ENCODE results near the gene OR6M1.

OR6M1 gene

DNA sequence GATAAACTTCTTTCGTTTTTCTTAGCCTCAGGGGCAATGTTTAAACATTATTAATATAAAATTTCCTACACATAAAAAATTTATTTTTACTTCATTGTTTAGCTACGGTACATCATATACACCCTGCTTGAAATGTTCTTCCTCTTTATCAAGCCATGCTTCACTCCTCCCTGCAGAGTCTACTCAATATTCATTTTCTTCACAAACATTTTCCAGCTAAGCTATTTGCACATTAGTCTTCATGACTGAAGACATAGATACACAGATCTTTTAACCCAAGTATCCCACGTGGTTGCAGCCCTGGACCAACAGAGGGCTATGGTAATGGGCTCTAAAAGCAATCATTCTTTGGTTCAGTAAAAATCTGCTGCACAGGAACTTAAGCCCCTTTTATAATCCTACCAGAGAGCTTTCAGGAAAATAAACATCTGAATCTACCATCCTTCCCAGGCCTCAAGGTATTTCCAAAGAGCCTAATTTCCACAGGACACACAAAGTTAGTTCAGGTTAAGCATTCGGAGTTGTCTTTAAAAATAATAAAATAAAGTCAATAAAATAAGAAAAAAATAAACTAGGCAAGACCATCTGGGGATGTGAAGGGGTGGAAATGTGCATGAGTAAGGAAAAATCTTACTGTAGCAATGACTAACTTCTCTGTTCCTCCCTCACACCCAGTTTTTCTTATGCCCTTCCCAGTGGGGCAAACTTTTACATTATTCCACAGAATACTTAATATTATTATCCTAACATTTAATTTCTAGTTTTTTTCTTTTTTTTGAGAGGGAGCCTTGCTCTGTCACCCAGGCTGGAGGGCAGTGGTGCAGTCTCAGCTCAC, 30.2 kb downstream of the OR6M1 start:
- DNase-seq (ENCODE audit: low read depth, low spot score) = no peak

DNA sequence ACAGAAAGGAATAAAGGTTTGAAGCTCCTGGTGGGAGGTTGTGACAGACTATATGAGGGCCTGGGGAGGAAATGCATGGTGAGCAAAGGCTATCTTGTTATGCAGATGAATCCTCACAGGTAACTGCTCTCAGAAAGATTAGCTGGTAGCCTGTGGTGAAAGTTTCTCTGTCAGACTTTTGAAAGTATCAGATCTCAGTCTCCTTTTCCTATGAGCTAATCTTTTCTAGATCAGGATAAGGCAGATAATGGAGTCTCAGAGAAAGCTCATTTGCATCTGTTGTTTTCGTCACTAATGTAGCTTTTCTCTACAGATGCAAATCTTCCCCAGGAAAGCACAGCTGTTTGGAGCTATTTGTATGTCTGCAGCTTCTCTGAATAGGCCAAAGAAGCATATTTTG, 30.9 kb downstream of the OR6M1 start:
- DNase-seq (ENCODE audit: low read depth, low spot score) = no peak

DNA sequence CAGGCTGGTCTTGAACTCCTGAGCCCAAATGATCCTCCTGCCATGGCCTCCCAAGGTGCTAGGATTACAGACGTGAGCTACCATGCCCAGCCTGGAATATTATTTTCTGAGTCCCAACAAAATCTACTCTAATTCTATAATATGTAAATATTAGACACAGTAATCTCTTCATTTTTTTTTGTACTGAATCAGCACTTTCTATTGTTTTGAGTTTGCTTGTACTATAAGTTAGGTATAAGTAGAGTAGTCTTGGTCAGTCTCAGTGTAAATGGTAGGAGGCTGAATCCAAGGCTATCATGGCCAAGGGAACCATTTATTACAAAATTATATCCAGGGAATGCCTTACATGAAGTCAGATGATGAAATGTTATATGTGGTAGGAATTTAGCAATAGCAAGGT, 32.2 kb downstream of the OR6M1 start:
- DNase-seq (ENCODE audit: low read depth, low spot score) = no peak

DNA sequence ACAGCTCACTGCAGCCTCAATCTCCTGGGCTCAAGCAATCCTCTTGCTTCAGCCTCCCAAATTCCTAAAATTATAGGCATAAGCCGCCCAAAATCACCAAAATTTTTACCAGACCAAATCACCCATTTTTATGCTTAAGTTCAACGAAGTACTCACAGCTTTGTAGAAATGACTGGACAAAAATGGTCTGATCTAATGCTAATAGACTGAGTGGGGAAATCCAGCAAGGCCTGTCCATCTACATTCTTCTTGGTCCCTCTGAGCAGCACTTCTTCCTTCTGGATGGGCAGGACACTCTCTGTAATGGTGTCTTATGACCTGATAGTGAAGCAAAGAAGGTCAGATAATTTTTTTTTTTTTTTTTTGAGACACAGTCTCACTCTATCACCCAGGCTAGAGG, 33.1 kb downstream of the OR6M1 start:
- DNase-seq (ENCODE audit: low read depth, low spot score) = no peak

DNA sequence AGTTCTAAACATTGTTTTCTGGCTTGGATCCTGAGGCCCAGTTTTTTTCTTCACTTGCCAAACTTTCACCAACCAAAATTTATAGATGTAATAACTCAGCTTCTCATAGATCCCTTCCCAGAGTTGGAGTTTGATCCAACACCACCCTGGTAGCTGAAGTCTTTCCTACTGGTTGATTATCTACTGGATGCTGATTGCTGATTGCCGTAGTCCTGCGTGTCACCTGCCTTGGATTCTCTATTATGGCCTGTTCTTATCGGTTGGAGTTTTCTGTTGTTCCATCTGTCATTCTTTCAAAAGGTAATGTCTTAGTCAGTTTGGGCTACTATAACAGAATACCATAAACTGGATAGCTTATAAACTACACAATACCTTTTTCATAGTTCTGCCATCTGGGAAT, 34.5 kb downstream of the OR6M1 start:
- DNase-seq (ENCODE audit: low read depth, low spot score) = no peak

DNA sequence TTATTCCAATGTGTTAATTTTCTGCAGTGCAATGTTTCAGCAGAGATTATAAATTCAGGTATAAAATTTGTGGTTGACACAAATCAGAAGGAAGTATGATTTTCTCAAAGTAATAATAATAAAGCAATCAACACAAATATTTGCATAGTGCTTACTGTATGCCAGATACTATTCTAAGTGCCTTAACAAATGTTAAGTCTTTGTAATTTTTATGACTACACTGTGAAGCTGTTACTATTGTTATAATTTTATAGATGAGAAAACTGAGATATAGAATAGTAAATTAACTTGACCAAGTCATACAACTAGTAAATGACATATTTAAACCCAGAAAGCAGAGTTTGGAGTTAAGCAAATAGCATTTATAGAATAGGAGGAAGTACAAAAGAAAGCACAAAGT, 35.4 kb downstream of the OR6M1 start:
- no peak for DNase-seq (ENCODE audit: low read depth, low spot score)

DNA sequence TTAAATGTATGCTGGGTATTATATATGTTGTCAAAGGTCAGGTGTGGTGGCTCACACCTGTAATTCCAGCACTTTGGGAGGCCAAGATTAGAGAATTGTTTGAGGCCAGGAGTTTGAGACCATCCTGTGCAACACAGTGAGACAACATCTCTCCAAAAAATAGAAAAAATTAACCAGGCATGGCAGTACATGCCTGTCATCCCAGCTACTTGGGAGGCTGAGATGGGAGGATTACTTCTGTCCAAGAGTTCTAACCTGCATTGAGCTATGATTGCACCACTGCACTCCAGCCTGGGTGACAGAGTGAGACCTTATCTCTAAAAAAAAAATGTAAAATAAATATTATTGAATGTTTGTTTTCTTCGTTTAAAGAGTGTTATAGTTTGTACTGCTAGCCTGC, 40.5 kb downstream of the OR6M1 start:
- no peak for DNase-seq (ENCODE audit: low read depth, low spot score)

DNA sequence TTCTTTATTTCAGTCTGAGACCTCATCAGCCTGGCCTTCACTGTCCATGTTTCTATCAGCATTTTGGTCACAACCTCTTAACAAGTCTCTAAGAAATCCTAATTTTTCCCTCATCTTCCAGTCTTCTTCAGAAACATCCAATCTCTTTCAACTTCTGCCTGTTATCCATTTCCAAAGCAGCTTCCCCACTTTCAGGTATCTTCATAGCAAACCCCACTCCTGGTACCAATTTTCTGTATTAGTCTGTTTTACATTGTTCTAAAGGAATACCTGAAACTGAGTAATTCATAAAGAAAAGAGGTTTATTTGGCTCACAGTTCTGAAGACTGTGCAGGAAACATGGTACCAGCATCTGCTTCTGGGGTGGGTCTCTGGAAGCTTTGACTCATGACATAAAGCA, 43.7 kb downstream of the OR6M1 start:
- no peak for DNase-seq (ENCODE audit: low read depth, low spot score)

DNA sequence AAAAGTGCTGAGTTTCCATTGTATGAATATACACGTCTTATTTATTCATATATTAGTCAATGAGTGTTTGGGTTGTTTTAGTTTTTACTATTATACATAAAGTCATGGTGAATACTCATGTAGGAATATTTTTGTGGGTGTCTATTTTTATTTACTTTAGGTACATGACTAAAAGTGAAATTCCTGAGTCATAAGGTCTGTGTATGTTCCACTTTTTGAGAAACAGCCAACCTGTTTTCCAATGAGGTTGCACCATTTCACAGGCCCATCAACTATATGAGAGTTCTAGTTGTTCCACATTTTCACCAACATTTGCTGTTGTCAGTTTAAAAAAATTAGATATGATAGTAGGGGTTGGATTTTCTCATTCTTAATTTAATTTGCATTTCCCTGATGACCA, 45.3 kb downstream of the OR6M1 start:
- no peak for DNase-seq (ENCODE audit: low read depth, low spot score)

DNA sequence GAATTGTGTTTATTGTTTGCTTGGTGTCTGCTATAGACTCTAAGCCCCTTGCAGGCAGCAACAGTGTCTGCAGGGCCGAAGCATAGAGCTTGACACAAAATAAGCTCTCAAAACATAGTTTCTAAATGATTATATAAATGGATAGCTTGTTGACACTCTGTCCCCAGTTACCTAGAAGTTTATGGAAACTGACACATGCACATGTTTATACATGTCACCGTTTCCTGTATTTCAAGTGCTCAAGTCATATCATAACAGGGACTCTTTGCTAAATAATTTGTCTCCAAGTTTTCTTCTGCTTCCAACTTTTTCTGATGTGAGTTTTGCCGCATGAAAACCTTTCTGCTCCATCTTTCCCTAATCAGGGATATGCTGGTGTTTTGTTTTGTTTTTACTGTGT, 48.2 kb downstream of the OR6M1 start:
- no peak for DNase-seq (ENCODE audit: low read depth, low spot score)

DNA sequence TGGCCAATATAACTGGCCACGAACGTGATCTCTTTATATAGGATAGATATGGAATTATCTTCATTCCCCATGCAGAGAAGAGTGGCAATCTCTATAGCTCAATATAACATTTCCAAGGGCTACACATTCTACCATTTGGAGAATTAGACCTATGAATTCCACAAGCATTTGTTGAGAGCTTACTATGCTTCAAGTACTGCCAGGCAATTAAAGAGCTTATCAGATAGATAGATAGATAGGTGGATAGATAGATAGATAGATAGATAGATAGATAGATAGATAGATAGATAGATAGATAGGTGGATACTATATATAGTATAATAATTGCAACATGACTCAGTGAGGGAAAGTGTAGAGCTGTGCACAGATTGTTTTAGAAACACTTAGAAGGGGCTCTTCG, 50.3 kb downstream of the OR6M1 start:
- no peak for DNase-seq (ENCODE audit: low read depth, low spot score)

Data from activated CD4-positive, CD25-positive, alpha-beta regulatory T cell treated with anti-CD3 and anti-CD28 coated beads, Interleukin-2, amount 50 U/mL, for 16 hours (primary cell).